ENCODE data around the gene TNFRSF8. TPM values are rescaled to one million over a fixed set of nuclear protein-coding genes. Genes with fewer than 3 reads are reported as not detected.

Gene TNFRSF8
- total and polyA plus RNA-seq, 9 of the 15 experiments (the other 6 are each of a cell fraction or from before 2014, with no cell fraction given) = 3.5 to 38.4 (median 17.1) TPM

DNA sequence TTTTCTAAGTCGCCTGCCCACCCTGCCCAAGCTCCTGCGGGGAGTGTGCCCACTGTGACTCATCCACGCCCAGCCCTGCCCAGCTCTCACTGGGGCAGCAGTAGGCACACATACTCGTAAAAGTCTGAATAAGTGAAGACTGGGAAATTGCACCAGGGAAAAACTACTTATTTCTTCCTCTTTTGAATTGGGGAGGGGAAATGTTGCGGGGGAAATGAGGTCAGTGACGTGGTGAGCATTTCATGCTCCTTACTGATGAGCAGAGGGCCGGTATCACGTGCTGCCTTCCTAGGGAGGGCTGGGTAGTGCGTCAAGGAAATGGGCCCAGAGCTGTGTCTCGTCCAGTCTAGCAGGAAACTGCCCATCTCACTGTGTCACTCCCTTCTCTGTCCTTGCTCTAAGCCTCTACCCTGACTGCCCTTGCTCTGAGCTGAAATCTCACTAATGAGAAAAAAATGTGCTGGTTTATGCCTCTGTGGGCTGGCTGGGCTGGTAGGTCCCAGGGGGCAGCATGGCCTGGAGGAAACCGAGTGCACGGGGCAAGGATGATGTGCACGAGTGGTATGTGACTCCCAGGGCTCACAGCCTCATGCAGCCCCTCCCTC lies 90.2 kb downstream of the TNFRSF8 start (continued):
- TF ChIP-seq ZNF778 (CRISPR knock-in tag; IDR thresholded peaks at IDR 0.05) (no peak), JUND (IDR thresholded peaks at IDR 0.05; ENCODE audit: borderline replicate concordance, low read depth, low read length) (peak; percentile 52; the same call in 1 of the 2 replicates), JUND (tag; IDR thresholded peaks at IDR 0.05; ENCODE audit: borderline replicate concordance, low read depth, low read length) (0 out of 3 replicates have a peak, but pooled peaks have one; percentile 26), TOE1 (IDR thresholded peaks at IDR 0.05; ENCODE audit: borderline replicate concordance) (peak; percentile 61; the same call in 1 of the 2 replicates), TOE1 (CRISPR knock-in tag; IDR thresholded peaks at IDR 0.05; ENCODE audit: borderline replicate concordance, low read depth) (no peak), ZC3H11A (IDR thresholded peaks at IDR 0.05; ENCODE audit: low read depth, low read length) (no peak), ZNF239 (CRISPR knock-in tag; IDR thresholded peaks at IDR 0.05) (no peak), BHLHE40 (IDR thresholded peaks at IDR 0.05; ENCODE audit: low read length) (peak; percentile 90), CC2D1A (IDR thresholded peaks at IDR 0.05) (0 out of 2 replicates have a peak, but pooled peaks have one; percentile 19), JUN (IDR thresholded peaks at IDR 0.05; ENCODE audit: borderline replicate concordance, low read depth, low read length) (peak; percentile 20; the same call in 1 of the 2 replicates), JUN (CRISPR knock-in tag; IDR thresholded peaks at IDR 0.05; ENCODE audit: borderline replicate concordance) (no peak), FOSL1 (tag; conservative IDR thresholded peaks at IDR 0.05) (peak; percentile 32; the same call in 1 of the 2 replicates), NCOA1 (IDR thresholded peaks at IDR 0.05; ENCODE audit: low read depth) (no peak), EGR1 (conservative IDR thresholded peaks at IDR 0.05) (no peak), LEF1 (IDR thresholded peaks at IDR 0.05) (peak; percentile 15; the same call in 1 of the 2 replicates), NRF1 (conservative IDR thresholded peaks at IDR 0.05 in 1 of 2, IDR thresholded peaks at IDR 0.05 in 1 of 2) (0 out of 4 replicates have a peak, but pooled peaks of 1 of the 2 experiments have one; percentile 21), ATF7 (IDR thresholded peaks at IDR 0.05) (peak; percentile 50; the same call in 1 of the 2 replicates), XRCC5 (IDR thresholded peaks at IDR 0.05; ENCODE audit: low read depth, low read length) (no peak)
- TF ChIP-seq, protein P1, sequence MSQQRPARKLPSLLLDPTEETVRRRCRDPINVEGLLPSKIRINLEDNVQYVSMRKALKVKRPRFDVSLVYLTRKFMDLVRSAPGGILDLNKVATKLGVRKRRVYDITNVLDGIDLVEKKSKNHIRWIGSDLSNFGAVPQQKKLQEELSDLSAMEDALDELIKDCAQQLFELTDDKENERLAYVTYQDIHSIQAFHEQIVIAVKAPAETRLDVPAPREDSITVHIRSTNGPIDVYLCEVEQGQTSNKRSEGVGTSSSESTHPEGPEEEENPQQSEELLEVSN (IDR thresholded peaks at IDR 0.05; ENCODE audit: borderline replicate concordance in 1 of 2, extremely low read depth in 1 of 2, insufficient read depth in 1 of 2, insufficient read length in 1 of 2, low read depth in 1 of 2, low read length in 1 of 2, poor library complexity in 1 of 2, severe bottlenecking in 1 of 2) = peak in 1 of 2 experiments; percentile 16
- TF ChIP-seq, protein P2, sequence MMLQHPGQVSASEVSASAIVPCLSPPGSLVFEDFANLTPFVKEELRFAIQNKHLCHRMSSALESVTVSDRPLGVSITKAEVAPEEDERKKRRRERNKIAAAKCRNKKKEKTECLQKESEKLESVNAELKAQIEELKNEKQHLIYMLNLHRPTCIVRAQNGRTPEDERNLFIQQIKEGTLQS (IDR thresholded peaks at IDR 0.05) = peak; percentile 31; the same call in 1 of the 2 replicates
- TF ChIP-seq, protein P2 (CRISPR knock-in tag; conservative IDR thresholded peaks at IDR 0.05) = no peak
- TF ChIP-seq, protein P3, sequence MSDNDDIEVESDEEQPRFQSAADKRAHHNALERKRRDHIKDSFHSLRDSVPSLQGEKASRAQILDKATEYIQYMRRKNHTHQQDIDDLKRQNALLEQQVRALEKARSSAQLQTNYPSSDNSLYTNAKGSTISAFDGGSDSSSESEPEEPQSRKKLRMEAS (CRISPR knock-in tag; IDR thresholded peaks at IDR 0.05) = peak; percentile 38; the same call in 1 of the 2 replicates
- TF ChIP-seq, protein P4, sequence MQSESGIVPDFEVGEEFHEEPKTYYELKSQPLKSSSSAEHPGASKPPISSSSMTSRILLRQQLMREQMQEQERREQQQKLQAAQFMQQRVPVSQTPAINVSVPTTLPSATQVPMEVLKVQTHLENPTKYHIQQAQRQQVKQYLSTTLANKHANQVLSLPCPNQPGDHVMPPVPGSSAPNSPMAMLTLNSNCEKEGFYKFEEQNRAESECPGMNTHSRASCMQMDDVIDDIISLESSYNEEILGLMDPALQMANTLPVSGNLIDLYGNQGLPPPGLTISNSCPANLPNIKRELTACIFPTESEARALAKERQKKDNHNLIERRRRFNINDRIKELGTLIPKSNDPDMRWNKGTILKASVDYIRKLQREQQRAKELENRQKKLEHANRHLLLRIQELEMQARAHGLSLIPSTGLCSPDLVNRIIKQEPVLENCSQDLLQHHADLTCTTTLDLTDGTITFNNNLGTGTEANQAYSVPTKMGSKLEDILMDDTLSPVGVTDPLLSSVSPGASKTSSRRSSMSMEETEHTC (IDR thresholded peaks at IDR 0.05) = 0 out of 2 replicates have a peak, but pooled peaks have one; percentile 48
